AML-193 (cell line): ENCODE data around the gene SCFD1.
"Not testable (repeated sequence)": the region's sequence is repeated elsewhere in the genome, so short reads cannot be mapped to it uniquely, and the experiment has no call there.

Experiments used
- DNase-seq, 2 experiments: peaks; one replicate each; lab custom pipeline; 2025; lab: John Stamatoyannopoulos, UW

Gene SCFD1, protein sequence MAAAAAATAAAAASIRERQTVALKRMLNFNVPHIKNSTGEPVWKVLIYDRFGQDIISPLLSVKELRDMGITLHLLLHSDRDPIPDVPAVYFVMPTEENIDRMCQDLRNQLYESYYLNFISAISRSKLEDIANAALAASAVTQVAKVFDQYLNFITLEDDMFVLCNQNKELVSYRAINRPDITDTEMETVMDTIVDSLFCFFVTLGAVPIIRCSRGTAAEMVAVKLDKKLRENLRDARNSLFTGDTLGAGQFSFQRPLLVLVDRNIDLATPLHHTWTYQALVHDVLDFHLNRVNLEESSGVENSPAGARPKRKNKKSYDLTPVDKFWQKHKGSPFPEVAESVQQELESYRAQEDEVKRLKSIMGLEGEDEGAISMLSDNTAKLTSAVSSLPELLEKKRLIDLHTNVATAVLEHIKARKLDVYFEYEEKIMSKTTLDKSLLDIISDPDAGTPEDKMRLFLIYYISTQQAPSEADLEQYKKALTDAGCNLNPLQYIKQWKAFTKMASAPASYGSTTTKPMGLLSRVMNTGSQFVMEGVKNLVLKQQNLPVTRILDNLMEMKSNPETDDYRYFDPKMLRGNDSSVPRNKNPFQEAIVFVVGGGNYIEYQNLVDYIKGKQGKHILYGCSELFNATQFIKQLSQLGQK

DNA sequence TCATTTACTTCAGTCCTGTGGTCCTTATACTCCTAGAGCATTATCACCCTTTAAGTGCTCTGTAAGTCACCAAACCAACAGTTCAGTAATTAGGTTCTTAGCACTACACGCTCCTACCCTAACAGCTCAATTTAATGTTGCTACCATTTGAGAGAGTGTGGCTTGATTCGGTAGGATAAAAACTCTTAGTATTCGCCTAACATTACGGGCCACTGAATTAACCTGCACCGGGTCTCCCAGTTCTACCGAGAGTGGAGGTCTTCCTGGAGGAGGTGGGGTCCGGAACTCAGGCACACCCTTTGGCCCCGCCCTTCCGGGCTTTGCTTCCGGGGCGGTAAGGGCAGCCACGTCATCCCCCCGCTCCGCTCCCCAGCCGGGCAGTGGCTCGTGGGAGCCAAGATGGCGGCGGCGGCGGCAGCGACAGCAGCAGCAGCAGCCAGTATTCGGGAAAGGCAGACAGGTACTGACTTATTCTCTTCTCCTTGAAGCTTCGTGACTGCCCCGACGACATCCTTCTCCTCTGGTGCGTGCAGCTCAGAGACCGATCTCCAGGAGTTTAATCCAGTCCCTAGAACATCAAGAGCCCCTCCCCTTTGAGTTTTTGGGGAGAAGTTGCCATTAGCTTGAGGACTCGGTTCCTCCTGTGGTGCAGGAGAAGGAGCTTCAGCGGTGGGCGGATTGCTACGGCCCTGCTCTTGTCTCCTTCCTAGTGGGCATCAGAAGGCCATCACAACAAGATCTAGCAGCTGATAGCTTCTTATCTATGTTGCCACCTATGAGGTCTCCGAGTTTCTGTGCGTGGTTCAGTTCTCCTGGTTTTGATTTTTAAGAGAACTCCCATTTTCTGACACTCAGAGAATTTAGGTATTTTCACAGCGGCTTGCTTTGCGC is at the start of gene SCFD1:
Gene SCFD1, plus strand, starts transcription at position 380 of the 891 bp plus-strand sequence. Its CDS starts 20 bp downstream, at position 400.
- peak; percentile 86 to 88 for DNase-seq

DNA sequence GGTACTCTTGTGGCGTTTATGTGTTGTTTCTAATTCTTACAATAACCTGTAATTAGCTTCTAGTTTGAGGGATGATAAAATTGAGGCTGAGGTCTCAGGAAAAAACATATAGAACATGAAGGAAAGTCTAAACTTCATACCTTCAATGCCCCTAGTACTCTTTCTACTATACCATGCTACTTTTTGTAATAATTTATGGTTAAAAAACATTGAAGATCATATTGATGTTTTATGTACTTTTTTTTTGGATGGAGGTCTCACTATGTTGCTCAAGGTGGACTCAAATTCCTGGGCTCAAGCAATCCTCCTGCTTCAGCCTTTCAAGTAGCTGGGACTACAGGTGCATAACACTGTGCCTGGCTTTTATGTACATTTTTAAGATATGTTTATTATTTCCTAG is 49.3 kb upstream of the SCFD1 start:
- no peak for DNase-seq

DNA sequence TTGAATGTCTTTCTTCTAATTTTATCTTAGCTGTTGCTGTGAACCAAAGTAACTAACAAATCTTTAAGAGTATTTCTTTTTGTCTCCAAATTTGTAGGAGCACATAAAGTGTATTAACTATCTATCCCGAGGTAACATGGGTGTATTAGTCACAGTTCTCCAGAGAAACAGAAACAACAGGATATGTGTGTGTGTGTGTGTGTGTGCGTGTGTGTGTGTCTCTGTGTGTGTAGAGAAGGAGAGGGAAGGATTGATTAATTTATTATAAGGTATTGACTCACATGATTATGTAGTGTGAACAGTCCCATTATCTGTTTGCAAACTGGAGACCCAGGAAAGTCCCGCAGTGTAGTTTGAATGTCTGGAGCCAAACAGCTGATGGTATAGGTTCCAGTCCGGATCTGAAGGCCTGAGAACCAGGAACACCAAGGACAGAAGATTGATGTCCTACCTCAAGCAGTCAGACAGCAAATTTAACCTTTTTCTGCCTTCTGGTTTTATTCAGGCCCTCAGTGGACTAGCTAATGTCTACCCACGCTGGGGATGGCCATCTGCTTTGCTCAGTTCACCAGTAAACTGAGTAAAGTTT is 48.8 kb upstream of the SCFD1 start:
- DNase-seq = no peak

DNA sequence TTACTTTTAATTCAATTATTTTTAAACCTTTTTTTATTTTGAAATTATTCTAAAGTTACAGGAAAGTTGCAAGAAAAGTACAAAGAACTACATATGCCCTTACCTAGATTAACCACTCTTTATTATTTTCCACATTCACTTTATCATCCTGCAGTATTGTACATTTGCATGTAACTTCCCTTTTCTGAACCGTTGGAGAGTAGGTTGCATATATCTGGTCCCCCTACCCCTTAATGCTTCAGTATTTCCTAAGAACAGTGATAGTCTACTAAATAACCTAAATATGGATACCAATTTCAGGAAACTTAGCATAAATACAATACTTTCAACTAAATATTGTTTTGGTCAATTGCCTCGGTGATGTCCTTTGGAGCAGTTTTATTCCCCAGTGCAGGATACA is 48.2 kb upstream of the SCFD1 start:
- DNase-seq = no peak

DNA sequence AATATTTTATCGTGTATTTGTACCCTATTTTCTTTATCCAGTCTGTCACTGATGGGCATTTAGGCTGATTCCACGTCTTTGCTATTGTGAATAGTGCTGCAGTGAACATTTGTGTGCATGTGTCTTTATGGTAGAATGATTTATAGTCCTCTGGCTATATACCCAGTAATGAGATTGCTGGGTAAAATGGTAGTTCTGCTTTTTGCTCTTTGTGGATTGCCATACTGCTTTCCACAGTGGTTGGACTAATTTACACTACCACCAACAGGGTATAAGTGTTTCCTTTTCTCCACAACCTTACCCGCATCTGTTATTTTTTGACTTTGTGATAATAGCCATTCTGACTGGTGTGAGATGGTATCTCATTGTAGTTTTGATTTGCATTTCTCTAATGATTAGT is 47.3 kb upstream of the SCFD1 start:
- DNase-seq = not testable (repeated sequence)

DNA sequence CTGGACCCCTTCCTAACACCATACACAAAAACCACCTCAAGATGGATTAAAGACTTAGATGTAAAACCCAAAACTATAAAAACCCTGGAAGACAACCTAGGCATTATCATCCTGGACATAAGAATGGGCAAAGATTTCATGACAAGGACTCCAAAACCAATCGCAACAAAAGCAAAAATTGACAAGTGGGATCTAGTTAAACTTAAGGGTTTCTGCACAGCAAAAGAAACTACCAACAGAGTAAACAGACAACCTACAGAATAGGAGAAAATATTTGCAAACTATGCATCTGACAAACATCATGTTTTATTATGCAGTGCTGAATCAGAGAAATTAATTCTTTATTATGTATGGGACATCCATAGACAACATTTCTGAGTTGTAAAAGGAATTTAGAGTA is 45.8 kb upstream of the SCFD1 start:
- not testable (repeated sequence) for DNase-seq

DNA sequence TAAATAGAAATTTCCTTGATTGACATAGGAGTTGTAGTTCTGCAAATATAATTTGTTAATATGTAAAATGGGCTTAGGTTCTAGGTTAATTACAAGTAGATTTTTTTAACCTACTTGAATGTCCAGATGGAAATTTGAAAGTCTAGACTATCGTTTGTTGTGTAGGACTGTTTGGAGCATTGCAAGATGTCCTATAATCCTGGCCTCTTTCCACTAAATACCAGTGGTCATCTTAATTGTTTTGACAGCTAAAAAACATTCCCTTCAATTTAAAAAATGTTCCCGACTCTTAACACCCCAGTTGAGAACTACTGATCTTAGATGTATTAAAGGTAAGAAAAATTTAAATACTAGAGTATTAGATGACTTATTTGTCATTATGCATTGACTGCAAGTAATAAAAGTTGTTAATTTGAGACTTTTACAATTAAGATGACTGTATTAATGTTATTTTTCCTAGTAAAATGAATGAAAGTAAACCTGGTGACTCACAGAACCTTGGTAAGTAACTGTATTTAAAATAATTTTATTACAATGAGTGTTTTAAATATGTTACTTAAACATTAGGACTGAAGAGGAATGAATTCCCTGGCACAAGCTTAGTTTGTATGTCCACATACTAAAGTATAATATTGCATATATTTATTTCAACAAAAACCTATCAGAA is 41.4 kb upstream of the SCFD1 start:
- DNase-seq = no peak

DNA sequence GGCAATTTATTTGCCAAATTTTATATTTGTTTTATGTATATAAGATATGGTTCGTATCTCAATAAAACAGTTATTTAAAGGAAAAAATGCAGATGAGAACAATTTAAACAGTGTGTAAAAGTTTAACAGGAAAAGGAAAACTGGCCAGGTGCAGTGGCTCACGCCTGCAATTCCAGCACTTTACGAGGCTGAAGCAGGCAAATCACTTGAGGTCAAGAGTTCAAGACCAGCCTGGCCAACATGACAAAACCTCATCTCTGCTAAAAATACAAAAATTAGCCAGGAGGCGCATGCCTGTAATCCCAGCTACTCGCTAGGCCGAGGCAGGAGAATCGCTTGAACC is 40.9 kb upstream of the SCFD1 start:
- DNase-seq = no peak

DNA sequence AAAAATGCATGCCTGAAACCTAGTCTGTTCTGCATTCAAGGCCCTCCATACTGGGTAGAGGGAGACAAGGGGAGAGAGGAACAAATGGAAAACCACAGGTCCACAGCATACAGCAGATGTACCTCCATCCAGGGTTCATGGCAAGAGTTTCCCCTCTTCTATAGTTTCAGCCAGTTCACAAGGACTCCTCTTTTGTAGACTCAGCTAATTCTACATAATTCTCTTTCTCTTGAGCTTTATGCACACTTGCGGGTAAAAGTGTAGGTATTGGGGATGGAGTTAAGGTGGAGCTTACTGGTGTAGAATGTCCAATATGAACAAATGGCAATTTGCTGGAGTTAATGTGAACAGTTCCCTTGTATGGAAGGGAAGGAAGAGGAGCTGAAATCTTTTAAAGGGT is 39.7 kb upstream of the SCFD1 start:
- no peak for DNase-seq

DNA sequence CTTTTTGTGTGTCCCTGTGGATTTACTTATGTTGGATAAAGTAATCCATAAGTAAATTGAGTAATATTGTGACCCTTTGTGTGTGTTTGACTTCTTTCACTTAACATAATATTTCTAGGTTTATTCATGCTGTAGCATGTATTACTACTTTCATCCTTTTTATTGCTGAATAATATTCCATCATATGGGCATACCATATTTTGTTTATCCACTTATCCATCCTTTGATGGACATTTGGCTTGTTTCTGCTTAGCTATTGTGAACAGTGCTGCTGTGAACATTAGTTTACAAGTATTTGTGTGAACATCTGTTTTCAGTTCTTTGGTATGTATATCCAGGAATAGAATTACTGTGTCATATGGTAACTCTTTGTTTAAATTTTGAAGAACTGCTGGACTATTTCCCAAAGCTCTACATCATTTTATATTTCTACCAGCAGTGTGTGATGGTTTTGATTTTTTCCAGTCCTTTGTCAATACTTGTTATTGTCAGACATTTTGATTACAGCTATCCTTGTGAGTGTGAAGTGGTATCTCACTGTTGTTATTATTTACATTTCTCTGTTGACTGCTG is 38.0 kb upstream of the SCFD1 start:
- no peak for DNase-seq

DNA sequence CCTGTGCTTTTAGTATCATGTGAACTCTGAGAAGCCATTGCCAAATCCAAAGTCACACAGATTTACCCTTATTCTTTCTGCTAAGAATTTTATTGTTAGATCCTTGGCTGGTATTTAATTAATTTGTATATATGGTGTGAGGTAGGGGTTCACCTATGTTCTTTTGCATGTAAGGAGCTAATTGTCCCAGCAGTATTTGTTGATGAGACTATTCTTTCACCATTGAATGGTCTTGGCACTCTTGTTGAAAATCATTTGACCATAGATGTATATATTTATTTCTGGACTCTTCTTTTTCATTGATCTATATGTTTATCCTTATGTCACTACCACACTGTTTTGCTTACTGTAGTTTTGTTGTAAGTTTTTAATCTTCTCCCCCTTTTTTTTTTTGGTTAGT is 36.9 kb upstream of the SCFD1 start:
- no peak for DNase-seq

DNA sequence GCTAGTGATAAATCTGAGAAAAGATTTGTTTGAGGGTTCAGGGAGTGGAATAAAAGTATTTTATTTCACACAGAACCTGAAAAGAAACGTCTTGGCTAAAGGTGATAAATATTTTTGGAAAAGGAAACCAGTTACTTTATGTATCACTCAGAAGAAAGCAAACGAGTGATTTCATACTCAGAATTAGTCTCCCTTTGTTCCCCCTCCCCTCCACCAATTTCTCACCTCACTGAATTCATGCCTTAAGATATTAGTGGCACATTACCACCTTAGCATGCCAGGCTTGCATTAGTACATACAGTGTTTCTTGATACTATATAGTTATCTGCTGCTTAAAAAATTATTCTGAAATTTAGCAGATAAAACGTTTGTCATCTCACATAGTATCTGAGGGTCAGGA is 35.0 kb upstream of the SCFD1 start:
- no peak for DNase-seq

DNA sequence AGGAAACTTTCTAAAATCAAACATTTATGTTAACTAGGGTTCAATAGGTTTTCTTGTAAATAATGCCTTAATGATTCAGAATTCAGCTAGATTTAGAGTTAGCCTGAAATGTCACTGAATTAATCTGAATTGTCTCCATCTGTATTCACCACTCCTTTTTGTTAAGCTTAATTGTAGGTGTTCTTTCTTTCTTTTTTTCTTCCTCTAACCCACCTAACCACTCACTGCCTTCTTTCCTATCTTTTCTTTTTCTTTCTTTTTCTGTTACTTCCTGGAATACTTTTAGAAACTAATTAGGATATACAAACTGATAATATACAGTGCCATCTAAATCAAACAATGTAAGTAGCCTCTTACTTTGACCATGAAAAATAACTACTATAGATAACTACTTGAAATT is 33.2 kb upstream of the SCFD1 start:
- DNase-seq = no peak

DNA sequence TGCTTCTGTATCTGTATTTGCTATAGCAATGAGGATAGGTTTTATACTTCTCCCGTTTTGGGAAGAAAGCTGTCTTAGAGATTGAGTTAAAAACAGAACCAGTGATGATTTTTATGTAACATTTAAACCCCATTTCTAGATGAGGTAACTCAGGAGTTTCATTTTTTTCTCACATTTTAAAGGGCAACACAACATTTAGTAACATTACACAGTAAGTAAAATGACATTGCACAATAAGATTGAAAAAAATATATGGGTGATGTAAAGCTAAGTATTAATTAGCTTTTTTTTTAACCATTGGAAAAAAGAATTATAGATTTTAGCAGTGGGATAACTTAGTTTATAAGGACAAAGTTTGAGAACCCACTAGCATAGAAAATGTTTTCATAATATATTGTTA is 25.2 kb upstream of the SCFD1 start:
- DNase-seq = no peak

DNA sequence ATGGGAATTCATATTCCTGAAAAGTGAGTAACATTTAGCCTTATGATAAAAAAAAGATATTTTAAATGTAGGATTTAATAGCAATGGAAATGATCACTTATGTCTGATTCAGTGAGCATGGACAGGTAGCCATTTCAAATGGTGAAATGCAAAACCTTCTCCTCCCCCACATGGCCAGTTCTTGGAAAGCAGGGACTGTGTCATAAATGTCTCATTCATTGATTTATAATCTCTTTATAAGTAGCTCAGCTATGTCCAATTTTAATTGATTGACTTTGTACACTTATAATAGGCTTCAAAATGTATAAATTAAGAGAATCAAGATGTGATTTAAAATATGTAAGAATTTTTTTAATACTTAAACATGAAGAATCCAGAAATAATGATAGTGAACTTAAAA is 24.6 kb upstream of the SCFD1 start:
- DNase-seq = no peak

DNA sequence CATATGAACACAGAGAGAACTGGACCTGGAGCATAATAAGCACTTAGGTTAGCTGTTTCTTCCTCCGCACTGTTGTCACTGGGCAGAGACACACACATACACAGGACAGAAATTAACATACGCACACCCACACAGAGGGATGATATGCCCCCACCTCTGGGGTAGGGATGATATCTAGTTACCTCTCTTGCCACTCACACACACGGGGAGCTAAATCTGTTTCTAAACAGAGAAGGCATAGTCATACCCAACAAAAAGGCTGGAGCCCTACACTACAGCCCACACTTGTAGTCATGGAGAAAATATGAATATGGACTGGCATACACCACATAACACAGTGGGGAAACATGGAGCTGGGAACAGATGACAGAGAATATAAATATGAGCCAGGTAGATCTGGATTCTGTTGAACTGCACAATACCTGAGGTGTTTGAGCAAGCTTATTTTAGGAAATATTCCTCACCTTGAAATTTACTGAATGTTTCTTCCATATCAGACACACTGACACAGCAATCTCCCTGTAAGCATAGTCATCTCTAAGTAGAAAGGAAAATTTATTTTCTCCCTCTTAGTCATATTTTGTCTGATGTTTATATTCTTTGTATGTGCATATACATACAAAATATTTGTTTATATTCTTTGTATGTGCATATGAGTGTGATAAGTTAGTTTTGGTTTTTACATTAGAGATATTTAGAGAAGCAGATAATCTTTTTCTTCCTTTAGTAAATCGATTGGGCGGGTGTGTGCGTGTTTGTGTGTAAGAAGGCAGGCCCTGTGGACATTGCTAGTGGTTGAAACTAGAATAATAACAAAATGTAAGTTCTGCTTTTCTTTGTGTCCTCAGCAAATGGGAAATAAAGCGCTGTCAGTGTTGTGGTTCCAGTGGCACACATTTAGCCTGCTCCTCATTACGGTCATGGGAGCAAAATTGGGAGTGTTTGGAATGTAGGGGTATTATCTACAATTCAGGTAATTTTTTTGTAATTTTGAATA is 20.9 kb upstream of the SCFD1 start:
- DNase-seq = no peak

DNA sequence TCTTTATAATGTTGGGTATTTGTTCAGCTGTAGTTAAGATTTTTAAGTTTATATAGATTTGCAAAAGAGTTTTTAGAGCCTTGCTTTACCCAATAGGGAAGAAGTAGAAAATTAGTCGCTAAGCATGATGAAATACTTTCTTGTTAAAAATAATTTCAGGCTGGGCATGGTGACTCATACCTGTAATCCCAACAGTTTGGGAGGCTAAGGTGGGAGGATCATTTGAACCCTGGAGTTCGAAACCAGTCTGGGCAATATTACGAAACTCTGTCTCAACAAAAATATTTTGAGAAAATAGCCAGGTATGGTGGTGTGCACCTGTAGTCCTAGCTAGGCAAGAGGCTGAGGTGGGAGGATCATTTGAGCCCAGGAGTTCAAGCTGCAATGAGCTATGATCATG is 18.7 kb upstream of the SCFD1 start:
- no peak for DNase-seq

DNA sequence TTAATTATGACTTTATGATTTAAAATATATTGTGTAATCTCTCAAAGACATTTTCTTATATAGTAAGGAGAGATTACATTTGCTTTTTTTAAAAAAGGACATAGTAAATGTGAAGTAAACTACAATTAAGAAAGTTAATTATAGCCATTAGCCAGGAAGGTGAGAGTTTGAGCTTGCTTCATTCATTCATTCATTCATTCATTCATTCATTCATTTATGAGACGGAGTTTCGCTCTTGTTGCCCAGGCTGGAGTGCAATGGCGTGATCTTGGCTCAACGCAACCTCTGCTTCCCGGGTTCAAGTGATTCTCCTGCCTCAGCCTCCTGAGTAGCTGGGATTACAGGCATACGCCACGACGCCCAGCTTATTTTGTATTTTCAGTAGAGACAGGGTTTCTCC is 17.4 kb upstream of the SCFD1 start:
- DNase-seq = not testable (repeated sequence)

DNA sequence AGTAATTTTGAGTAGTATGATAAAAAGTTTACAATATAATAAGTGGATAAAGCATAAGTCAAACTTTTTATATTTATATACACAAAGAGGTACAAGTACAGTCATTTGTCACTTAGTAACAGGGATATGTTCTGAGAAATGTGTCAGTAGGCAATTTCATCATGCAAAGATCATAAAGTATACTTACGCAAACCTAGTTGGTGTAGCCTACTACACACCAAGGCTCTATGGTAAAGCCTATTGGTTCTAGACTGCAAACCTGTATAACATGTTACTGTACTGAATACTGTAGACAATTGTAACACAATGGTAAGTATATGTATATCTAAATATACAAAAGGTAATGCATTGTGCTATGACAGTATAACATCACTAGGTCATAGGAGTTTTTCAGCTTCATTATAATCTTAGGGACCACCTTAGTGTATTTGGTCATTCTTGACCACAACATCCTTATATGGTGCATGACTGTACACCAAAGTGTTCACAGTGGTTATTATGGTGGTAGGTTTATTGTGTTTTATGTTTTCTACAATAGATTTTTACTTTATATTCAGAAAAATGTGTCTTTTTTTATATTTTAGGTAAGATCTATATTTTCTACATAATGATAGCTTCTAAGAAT is 14.9 kb upstream of the SCFD1 start:
- DNase-seq = no peak

DNA sequence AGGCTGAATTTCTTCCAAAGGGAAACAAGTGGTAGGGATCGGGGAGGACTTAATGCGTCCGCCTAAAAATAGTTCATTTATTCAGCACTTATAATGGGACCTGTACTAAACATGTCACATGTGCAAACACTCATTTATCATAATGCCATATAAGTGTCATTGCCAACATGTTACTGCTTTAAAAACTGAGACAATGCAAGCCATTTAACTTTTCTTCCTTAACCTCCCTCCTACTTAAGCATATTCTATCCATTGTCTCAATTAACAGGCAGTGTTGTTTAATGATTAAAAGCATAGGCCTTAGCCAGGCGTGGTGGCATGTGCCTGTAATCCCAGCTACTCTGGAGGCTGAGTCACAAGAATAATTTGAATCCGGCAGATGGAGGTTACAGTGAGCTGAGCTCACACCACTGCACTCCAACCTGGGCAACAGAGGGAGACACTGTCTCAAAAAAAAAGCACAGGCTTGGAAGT is 13.5 kb upstream of the SCFD1 start:
- DNase-seq = no peak
